ENCODE data around the gene CAPG. TPM values are rescaled to one million over a fixed set of nuclear protein-coding genes. Genes with fewer than 3 reads are reported as not detected.

CAPG gene
- total and polyA plus RNA-seq, 9 of the 15 experiments (the other 6 are each of a cell fraction or from before 2014, with no cell fraction given), result 10.6 to 90.4 (median 56.0) TPM

GRCh38 chr2:85437488-85438200 is 27.5 kb upstream of the CAPG start (continued):
- TF ChIP-seq CHD7 (IDR thresholded peaks at IDR 0.05; ENCODE audit: low read depth, low read length), result no peak
- no peak for TF ChIP-seq ESRRB (CRISPR knock-in tag; IDR thresholded peaks at IDR 0.05; ENCODE audit: borderline replicate concordance)
- no peak for TF ChIP-seq RFX1 (IDR thresholded peaks at IDR 0.05)
- peak; percentile 44; the same call in 1 of the 2 replicates for TF ChIP-seq ELF1 (tag; IDR thresholded peaks at IDR 0.05)
- no peak for TF ChIP-seq TCF7 (IDR thresholded peaks at IDR 0.05; ENCODE audit: borderline replicate concordance)
- no peak for TF ChIP-seq TCFL5 (CRISPR knock-in tag; conservative IDR thresholded peaks at IDR 0.05)
- peak; percentile 91 for TF ChIP-seq EP400 (IDR thresholded peaks at IDR 0.05)
- TF ChIP-seq MECOM (CRISPR knock-in tag; IDR thresholded peaks at IDR 0.05), result no peak
- TF ChIP-seq CREB3L1 (IDR thresholded peaks at IDR 0.05; ENCODE audit: borderline replicate concordance, low read depth), result no peak
- no peak for TF ChIP-seq SMARCA5 (IDR thresholded peaks at IDR 0.05)
- no peak for TF ChIP-seq ETS2 (tag; IDR thresholded peaks at IDR 0.05; ENCODE audit: borderline replicate concordance, poor library complexity, severe bottlenecking)
- TF ChIP-seq CTBP1 (IDR thresholded peaks at IDR 0.05; ENCODE audit: borderline replicate concordance), result peak; percentile 60
- TF ChIP-seq TCF7L2 (IDR thresholded peaks at IDR 0.05; ENCODE audit: low read depth, low read length), result no peak
- TF ChIP-seq EGR1 (conservative IDR thresholded peaks at IDR 0.05), result peak; percentile 60
- no peak for TF ChIP-seq ZNF121 (CRISPR knock-in tag; conservative IDR thresholded peaks at IDR 0.05)
- TF ChIP-seq ATF7 (IDR thresholded peaks at IDR 0.05), result no peak; the same call in 1 of the 2 replicates
- TF ChIP-seq ADNP (tag; IDR thresholded peaks at IDR 0.05), result no peak
- TF ChIP-seq HLTF (IDR thresholded peaks at IDR 0.05), result no peak
